GM18858 (cell line): ENCODE results near the gene BRIP1.
"Not testable (repeated sequence)": the region's sequence is repeated elsewhere in the genome, so short reads cannot be mapped to it uniquely, and the experiment has no call there.

Experiments
- ATAC-seq: cut with Tn5 transposase; IDR thresholded peaks from one replicate; pipeline ENCODE4 v1.9.1; 2021; ENCODE audit not compliant: unreplicated experiment

BRIP1 gene

DNA sequence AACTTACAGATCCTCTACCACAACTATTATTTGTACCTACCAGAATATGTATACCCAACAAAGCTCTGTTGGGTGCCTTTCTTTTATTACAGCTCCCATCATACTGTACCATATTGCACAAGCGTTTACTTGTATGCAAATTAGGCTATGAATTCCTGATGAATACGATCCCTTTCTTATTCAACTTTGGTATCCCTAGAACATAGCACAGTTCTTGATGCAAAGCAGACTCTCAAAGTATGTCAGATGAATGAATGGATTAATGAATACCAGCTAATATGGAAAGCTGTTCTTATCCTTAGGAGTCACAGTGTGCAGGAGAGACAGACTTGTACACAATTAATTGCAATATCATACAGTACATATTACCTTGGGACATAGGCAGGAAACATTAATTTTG lies 192.6 kb downstream of the BRIP1 start:
- no peak for ATAC-seq

DNA sequence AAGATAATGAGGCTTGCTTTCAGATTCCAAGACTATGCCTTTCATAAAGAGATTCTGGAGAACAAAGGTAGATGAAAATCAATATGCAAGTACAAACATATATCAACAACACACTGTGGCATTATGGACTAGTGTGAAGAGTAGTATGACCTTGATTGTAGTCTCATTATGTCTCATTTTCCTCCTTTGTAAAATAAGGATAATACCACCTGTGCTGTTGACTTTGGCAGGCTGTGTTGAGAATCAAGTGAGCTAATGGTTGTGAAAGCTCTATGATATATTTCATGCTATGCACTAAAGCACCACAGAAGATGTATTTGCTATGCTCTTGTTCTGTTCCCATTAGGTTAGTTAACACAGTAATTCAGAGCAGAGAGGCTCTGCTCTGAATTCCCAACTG lies 193.8 kb downstream of the BRIP1 start:
- no peak for ATAC-seq

- no peak for ATAC-seq
Observed at GRCh38 chr17:61668486-61668885, 194.8 kb downstream of the BRIP1 start.

DNA sequence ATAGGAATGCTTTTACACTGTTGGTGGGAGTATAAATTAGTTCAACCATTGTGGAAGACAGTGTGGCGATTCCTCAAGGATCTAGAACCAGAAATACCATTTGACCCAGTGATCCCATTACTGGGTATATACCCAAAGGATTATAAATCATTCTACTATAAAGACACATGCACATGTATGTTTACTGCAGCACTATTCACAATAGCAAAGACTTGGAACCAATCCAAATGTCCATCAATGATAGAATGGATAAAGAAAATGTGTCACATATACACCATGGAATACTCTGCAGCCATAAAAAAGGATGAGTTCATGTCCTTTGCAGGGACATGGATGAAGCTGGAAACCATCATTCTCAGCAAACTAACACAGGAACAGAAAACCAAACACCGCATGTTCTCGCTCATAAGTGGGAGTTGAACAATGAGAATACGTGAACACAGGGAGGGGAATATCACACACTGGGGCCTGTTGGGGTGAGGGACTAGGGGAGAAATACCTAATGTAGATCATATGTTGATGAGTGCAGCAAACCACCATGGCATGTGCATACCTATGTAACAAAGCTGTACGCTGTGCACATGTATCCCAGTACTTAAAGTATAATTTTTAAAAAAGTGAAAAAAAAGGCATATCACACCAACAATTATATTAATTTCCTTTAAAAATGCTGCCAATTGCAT lies 196.8 kb downstream of the BRIP1 start:
- ATAC-seq: not testable (repeated sequence)

- no peak for ATAC-seq
Observed at GRCh38 chr17:61663310-61663709, 200.0 kb downstream of the BRIP1 start.

DNA sequence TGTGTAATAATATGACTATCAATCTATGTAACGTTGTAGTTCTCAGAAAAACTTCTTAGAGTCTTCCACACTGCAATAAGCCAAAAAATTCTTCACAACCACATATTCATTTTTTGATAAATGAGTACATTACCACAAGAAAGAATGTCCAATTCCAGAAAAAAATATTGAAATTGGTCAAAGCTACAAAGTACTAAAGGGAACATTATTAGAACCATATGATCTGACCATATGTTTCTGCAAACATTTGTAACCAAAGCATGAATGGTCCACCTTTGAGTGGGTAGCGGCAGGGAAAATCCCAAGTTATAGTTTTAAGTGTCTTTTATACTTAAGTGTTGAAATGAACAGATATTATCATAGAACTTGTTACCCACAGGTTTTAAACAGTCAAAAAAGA lies 200.6 kb downstream of the BRIP1 start:
- ATAC-seq: no peak

DNA sequence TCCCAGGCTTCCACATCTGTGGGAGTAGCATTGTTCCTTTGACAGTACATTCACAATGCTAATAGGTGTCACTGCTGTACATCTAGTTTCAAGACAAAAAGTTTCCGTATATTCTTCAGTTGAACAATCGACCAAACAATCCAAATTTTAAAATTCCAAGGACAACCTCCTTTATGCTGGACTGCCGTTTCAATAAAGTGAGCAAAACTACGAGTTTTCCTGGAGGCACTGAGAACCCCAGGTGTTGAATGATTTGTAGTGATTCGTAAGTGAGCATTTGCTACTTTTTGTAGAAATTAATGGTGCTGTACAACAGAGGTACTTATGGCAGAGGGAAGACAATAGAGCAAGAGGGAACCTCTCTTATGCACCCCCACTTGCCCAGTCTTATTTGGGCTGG lies 201.1 kb downstream of the BRIP1 start:
- ATAC-seq: no peak

DNA sequence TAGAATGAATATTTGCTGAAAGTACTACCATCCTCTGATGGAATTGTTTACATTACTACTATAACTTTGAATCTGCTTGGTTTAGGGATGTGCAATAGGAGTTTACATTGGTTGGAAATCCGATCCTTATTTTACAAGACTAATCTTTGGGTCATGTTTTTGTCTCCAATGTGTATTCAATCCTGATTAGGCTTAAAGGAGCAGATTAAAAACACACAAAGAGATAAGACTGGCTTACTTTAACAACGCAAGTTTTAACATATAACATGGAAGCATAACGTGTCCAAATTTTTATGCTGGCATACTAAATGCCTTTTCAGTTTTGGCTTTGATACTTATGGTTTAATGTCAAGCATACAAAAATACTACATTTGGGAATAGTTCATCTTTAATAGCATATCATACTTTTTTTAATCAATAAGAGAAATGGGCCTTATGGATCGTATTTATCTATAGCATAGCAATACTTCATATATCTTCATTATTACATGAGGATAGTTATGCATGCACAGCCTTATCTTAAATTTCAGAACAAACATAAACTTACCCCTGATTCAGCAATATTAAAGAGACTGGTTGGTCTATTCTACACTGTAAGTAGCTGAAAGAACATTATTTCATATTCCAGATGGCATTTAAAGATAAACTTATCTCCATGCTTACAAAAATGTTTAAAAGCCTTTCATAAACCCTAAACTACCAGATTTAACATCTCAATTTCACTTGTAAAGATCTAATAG lies 202.4 kb downstream of the BRIP1 start:
- ATAC-seq: no peak

DNA sequence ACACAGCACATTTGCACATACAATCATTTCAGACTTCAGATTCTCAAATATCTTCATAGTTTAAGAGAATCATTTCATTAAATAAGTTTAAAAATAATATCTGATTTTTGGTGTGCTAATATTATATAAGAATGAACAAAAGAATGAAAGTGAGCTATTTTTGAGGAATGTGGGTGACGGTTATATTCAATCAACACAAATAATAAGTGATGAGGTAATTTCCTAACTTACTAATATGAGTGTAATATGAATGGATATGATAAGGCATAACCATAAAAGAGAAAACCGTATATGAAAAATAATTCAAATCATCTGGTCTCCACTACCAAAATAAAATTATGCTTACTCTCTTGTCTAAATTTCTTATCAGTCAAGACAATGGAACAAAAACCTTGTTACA lies 203.9 kb downstream of the BRIP1 start:
- ATAC-seq: no peak

- ATAC-seq: no peak
Observed at GRCh38 chr17:61658183-61658582, 205.1 kb downstream of the BRIP1 start.

- no peak for ATAC-seq
Observed at GRCh38 chr17:61657338-61657737, 206.0 kb downstream of the BRIP1 start.

DNA sequence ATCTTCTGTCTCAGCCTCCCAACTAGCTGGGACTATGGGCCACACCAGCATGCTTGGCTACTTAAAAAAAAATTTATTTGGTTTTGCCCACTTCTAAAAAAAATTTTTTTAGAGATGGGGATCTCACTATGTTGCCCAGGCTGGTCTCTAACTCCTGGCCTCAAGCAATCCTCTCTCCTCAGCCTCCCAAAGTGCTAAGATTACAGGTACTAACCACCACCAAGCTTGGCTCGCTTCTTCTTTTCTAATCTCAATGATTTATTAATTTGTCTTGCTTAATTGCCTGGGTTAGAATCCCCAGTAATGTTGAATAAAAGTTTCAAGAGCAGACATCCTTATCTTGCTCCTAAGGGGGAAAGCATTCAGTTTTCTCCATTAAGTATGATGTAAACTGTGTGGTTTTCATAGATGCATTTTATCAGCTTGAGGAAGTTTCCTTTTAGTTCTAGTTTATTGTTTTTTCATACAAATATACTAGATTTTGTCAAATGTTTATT lies 206.6 kb downstream of the BRIP1 start:
- ATAC-seq: no peak

DNA sequence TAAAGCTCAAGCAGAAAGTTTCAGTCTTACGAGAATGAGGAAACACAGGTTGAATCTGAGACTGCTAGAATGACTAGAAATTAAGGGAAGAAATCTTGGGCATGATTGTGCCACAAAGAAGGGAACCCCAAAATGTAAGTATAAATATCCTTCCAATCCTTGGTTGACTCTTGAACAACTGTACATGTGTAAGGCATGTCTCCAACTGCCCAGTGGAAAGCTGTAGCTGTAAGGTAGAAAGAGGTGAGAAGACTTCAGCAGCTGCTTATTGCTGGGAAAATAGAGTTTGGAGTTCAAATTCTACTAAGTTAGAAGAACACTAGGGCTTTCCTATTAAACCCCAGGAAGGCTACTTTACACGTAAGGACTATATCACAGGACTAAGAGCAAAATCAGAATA lies 212.6 kb downstream of the BRIP1 start:
- no peak for ATAC-seq

- ATAC-seq: no peak
Observed at GRCh38 chr17:61648587-61648986, 214.7 kb downstream of the BRIP1 start.

DNA sequence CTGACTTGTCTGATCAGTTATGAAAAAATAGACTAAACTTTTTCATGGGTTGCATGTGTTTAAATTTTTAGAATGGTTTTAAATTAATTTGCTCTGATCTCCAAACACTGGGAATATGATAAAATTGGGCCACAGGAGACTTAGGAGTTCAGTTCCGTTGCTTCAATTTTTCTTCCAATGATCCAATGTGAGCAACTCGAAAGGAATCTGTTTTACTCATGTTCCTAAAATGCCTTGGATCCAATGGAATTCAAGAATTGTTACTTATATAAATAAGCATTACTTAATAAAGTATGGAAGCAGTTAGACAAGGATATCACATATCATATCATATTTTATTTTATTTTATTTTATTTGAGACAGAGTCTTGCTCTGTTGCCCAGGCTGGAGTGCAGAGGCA lies 216.3 kb downstream of the BRIP1 start:
- ATAC-seq: no peak

- no peak for ATAC-seq
Observed at GRCh38 chr17:61646482-61646881, 216.8 kb downstream of the BRIP1 start.

DNA sequence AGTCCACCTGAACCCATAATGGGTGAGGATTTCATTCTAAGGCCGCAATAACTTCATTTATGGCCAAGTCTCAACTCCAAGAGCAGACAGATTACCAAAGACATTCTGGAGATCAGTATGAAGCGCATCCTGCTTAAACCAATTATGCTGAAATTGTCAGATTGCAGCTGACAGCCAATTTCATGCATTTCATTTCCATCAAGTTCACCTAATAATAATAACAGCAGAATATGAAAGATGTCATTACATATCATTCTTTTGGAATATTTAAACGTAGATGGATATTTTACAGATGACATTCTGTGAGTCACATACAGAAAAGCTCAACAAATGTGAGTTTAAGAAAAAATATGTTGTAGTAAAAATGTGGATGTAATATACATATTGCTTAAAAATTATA lies 217.4 kb downstream of the BRIP1 start:
- ATAC-seq: no peak

DNA sequence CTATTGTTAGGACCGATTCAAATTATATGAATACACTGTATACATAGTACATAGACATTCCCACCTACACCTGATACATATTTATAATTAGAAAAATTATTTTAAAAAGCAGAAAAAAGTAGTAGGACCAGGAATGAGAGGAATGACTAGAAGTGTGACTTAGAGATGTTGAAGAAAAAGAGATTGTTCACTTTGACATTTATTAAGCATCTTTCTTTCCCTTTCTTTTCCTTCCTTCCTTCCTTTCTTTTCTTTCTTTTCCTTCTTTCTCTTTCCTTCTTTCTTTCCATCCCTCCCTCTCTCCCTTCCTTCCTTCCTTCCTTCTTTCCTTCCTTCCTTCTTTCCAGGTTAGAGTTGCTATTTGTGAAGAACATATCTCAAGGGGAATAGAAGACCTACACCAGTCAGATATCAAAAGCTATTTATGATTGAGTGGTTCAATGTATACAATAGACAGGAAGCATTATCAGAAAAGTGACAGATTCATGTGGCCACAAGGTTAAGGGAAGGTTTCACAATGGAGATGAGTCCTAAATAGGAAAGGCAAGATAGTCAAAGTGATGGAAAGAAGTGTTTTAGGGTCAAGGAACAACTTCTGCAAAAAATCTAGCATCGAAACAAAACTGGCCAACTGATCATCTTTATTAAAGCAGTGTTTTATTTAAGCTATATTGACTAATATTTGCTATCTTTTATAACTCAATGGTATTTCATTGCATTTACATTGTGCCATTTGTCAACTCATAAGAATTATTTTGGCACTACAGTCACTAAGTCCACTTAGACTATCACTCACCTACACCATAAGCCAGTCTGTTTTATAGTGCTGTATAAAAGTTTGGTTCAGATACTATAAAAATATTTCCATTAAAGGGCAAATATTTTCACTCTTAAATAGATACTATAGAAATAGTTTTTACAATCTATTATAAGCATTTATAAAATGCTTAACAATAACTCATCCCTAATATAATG lies 218.2 kb downstream of the BRIP1 start:
- no peak for ATAC-seq

- ATAC-seq: no peak
Observed at GRCh38 chr17:61642768-61643167, 220.6 kb downstream of the BRIP1 start.

DNA sequence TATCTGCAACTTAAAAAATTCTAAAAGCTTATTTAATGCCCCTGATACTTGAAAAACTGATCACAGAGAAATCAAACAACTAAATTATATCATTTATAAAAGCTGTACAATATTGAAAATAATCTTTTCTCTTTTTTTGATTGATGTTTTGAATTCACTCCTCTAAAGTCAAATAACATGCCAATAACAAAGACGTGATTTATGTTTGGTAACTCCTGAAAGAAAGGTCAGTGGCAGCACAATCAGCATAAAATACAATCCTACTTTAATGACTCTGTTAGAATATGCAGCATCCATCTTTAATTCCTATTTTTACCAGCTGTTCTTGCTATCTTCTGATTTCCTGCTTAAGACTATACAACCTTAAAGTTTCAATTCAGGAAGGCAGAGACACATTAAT lies 221.6 kb downstream of the BRIP1 start:
- ATAC-seq: no peak

DNA sequence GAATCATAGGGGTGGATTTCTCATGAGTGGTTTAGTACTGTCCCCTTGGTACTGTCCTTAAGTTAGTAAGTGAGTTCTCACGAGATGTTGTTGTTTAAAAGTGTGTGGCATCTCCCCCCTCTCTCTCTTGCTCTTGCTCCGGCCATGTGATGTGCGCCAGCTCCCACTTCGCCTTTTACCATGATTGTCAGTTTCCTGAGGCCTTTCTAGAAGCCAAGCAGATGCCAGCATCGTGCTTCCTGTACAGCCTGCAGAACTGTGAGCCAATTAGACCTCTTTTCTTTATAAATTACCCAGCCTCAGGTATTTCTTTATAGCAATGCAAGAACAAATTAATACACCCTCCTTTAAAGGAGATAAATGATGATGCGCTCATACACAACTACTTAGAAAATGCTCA lies 222.2 kb downstream of the BRIP1 start:
- no peak for ATAC-seq
